K562 (cell line): ENCODE results near the gene METRN. TPM values are rescaled to one million over a fixed set of nuclear protein-coding genes. Genes with fewer than 3 reads are reported as not detected.
A peak's percentile ranks its signal among the peaks of the same experiment; 100 is the strongest.

Source experiments
- DACH1 ChIP-seq: fragments of 450-650 bp; IDR thresholded peaks from 2 replicates; pipeline ENCODE4 v1.6.1; 2018; ENCODE audit not compliant: partially characterized antibody
- E2F3 ChIP-seq: fragments of 250-450 bp; sonication (Bioruptor Pico); IDR thresholded peaks from 2 replicates; pipeline ENCODE4 v1.4.0; 2020; ENCODE audit warnings: mild to moderate bottlenecking
- HNRNPL ChIP-seq: fragments of 200-400 bp; formaldehyde crosslinking; IDR thresholded peaks from 2 replicates; pipeline ENCODE4 v1.6.1; 2017; ENCODE audit warnings: low read depth, mild to moderate bottlenecking, low read length
- LCOR ChIP-seq: sonication (generic); formaldehyde crosslinking; IDR thresholded peaks from 2 replicates; pipeline ENCODE4 v1.8.0; 2022; ENCODE audit warnings: mild to moderate bottlenecking, missing genetic modification reagents
- OTX1 ChIP-seq: fragments of 450-650 bp; formaldehyde crosslinking; IDR thresholded peaks from 2 replicates; pipeline ENCODE4 v1.4.0; 2022; ENCODE audit warnings: mild to moderate bottlenecking
- RBFOX2 ChIP-seq: fragments of 200-400 bp; formaldehyde crosslinking; IDR thresholded peaks from 2 replicates; pipeline ENCODE4 v1.6.1; 2017; ENCODE audit warnings: low read depth, mild to moderate bottlenecking, low read length, moderate library complexity
- RBM17 ChIP-seq: fragments of 200-400 bp; formaldehyde crosslinking; IDR thresholded peaks from 2 replicates; pipeline ENCODE4 v1.6.1; 2017; ENCODE audit warnings: low read depth, mild to moderate bottlenecking, low read length, borderline replicate concordance
- ZBTB17 ChIP-seq: fragments of 450-650 bp; formaldehyde crosslinking; IDR thresholded peaks from 2 replicates; pipeline ENCODE4 v1.4.0; 2020; ENCODE audit warnings: mild to moderate bottlenecking
- ZBTB7A ChIP-seq: IDR thresholded peaks from 2 replicates; pipeline ENCODE4 v1.6.1; 2011; ENCODE audit warnings: low read depth, mild to moderate bottlenecking, low read length, moderate library complexity, borderline replicate concordance; ENCODE audit not compliant: control insufficient read depth
- polyA plus RNA-seq, 8 experiments: library from polyadenylated mRNA; depleted of rRNA in 4 of 8; stranded (reverse) in 5 of 8; unstranded in 3 of 8; fragments of >200 nt; fragmentation: Nextera tagmentation in 2 of 8; fragmentation: Illumina TruSeq in 1 of 8; extraction: Ambion mirVana in 2 of 8; extraction: Trizol in 1 of 8; gene quantifications; 2 replicates each; pipeline versions ENCODE4 v1.2.1 to v1.2.3, GENCODE V29; 2011 to 2014; ENCODE audit warnings: inconsistent platforms in 1 of 8, missing spikeins in 1 of 8
- total RNA-seq, 7 experiments: library from RNA; depleted of rRNA in 6 of 7; stranded (reverse); fragments of >200 nt in 6 of 7; fragmentation: Illumina TruSeq in 2 of 7; extraction: Trizol in 2 of 7; gene quantifications; 2 replicates each; pipeline versions ENCODE4 v1.2.1 to v1.2.3, GENCODE V29; 2011 to 2021; ENCODE audit warnings: low replicate concordance in 1 of 7
- TF ChIP-seq, protein P1 (sequence below), 2 experiments: fragments of 450-650 bp; formaldehyde crosslinking in 1 of 2; IDR thresholded peaks; 2 replicates each; pipeline versions ENCODE4 v1.4.0 to v1.6.1; 2014 to 2020; ENCODE audit warnings: mild to moderate bottlenecking in 2 of 2, borderline replicate concordance in 1 of 2, low read depth in 1 of 2
- TF ChIP-seq, protein P2 (sequence below): sonication (generic); formaldehyde crosslinking; IDR thresholded peaks from 2 replicates; pipeline ENCODE4 v1.8.1; 2023; ENCODE audit warnings: missing genetic modification reagents, mild to moderate bottlenecking, borderline replicate concordance
- TF ChIP-seq, protein P3 (sequence below): fragments of 450-650 bp; IDR thresholded peaks from 2 replicates; pipeline ENCODE4 v1.6.1; 2016; ENCODE audit warnings: low read depth, mild to moderate bottlenecking, moderate library complexity

The METRN gene
- total and polyA plus RNA-seq, 9 of the 15 experiments (the other 6 are each of a cell fraction or from before 2014, with no cell fraction given): 0.20 to 89.8 (median 15.4) TPM

DNA sequence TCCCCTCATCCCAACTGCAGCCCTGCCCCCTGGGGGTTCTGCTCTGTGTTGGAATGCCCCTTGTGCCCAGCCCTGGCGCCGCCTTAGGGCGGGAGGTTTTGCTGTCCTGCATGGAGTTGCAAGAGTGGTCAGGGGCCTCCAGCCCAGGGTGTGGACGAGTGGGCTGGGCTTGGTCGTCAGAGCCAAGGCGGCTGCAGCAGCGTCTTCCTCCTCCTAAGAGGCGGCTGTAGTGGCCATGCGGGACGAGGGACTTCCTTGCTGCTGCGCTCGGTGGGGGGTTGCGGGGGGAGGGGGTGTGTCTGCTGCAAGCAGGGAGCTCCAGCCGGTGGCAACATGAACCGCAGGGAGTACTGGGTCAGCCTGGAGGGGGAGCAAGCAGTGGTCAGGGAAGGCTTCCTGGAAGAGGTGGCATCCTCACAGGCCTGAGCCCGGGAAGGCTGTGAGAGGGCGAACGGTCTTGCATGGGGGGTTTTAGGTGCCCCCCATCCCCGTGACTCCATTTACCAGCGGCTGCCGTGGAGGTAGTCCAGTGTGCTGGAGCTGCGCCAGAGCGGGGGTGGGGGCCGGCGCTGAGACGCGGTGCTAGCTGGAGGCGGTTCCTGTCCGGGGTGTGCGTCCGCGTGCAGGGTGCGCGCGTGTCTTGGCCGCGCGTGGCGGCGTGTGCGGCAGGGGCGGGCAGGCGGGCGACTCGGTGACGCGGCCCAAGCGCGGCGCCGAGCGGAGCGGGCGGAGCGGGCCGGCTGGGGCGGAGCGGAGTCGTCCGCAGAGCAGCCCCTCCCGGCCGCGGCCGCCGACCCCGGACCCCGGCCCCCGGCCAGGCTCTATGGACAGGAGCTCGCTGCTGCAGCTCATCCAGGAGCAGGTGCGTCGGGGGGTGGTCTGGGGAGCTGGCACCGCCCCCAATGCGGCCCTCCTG, 39.7 kb upstream of the METRN start, which contains the start of gene RHBDL1 (continued):
- TF ChIP-seq, protein P1, sequence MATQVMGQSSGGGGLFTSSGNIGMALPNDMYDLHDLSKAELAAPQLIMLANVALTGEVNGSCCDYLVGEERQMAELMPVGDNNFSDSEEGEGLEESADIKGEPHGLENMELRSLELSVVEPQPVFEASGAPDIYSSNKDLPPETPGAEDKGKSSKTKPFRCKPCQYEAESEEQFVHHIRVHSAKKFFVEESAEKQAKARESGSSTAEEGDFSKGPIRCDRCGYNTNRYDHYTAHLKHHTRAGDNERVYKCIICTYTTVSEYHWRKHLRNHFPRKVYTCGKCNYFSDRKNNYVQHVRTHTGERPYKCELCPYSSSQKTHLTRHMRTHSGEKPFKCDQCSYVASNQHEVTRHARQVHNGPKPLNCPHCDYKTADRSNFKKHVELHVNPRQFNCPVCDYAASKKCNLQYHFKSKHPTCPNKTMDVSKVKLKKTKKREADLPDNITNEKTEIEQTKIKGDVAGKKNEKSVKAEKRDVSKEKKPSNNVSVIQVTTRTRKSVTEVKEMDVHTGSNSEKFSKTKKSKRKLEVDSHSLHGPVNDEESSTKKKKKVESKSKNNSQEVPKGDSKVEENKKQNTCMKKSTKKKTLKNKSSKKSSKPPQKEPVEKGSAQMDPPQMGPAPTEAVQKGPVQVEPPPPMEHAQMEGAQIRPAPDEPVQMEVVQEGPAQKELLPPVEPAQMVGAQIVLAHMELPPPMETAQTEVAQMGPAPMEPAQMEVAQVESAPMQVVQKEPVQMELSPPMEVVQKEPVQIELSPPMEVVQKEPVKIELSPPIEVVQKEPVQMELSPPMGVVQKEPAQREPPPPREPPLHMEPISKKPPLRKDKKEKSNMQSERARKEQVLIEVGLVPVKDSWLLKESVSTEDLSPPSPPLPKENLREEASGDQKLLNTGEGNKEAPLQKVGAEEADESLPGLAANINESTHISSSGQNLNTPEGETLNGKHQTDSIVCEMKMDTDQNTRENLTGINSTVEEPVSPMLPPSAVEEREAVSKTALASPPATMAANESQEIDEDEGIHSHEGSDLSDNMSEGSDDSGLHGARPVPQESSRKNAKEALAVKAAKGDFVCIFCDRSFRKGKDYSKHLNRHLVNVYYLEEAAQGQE (IDR thresholded peaks at IDR 0.05; ENCODE audit: borderline replicate concordance): peak; percentile 45
- TF ChIP-seq, protein P1 (CRISPR knock-in tag; IDR thresholded peaks at IDR 0.05; ENCODE audit: low read depth): 0 out of 2 replicates have a peak, but pooled peaks have one; percentile 55
- TF ChIP-seq ZBTB7A: peak; percentile 89
- TF ChIP-seq E2F3 (CRISPR knock-in tag): no peak
- 0 out of 2 replicates have a peak, but pooled peaks have one; percentile 53 for TF ChIP-seq ZBTB17
- TF ChIP-seq, protein P2, sequence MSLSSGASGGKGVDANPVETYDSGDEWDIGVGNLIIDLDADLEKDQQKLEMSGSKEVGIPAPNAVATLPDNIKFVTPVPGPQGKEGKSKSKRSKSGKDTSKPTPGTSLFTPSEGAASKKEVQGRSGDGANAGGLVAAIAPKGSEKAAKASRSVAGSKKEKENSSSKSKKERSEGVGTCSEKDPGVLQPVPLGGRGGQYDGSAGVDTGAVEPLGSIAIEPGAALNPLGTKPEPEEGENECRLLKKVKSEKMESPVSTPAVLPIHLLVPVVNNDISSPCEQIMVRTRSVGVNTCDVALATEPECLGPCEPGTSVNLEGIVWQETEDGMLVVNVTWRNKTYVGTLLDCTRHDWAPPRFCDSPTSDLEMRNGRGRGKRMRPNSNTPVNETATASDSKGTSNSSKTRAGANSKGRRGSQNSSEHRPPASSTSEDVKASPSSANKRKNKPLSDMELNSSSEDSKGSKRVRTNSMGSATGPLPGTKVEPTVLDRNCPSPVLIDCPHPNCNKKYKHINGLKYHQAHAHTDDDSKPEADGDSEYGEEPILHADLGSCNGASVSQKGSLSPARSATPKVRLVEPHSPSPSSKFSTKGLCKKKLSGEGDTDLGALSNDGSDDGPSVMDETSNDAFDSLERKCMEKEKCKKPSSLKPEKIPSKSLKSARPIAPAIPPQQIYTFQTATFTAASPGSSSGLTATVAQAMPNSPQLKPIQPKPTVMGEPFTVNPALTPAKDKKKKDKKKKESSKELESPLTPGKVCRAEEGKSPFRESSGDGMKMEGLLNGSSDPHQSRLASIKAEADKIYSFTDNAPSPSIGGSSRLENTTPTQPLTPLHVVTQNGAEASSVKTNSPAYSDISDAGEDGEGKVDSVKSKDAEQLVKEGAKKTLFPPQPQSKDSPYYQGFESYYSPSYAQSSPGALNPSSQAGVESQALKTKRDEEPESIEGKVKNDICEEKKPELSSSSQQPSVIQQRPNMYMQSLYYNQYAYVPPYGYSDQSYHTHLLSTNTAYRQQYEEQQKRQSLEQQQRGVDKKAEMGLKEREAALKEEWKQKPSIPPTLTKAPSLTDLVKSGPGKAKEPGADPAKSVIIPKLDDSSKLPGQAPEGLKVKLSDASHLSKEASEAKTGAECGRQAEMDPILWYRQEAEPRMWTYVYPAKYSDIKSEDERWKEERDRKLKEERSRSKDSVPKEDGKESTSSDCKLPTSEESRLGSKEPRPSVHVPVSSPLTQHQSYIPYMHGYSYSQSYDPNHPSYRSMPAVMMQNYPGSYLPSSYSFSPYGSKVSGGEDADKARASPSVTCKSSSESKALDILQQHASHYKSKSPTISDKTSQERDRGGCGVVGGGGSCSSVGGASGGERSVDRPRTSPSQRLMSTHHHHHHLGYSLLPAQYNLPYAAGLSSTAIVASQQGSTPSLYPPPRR (CRISPR knock-in tag): no peak
- TF ChIP-seq HNRNPL: 0 out of 2 replicates have a peak, but pooled peaks have one; percentile 39
- TF ChIP-seq OTX1 (CRISPR knock-in tag): peak; percentile 73; the same call in 1 of the 2 replicates
- TF ChIP-seq DACH1: peak; percentile 65
- TF ChIP-seq RBFOX2: peak; percentile 77
- no peak for TF ChIP-seq LCOR (CRISPR knock-in tag)
- TF ChIP-seq RBM17: no peak
- TF ChIP-seq, protein P3, sequence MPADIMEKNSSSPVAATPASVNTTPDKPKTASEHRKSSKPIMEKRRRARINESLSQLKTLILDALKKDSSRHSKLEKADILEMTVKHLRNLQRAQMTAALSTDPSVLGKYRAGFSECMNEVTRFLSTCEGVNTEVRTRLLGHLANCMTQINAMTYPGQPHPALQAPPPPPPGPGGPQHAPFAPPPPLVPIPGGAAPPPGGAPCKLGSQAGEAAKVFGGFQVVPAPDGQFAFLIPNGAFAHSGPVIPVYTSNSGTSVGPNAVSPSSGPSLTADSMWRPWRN: peak; percentile 58; the same call in 1 of the 2 replicates
